Mucosa of descending colon (tissue), 3 donors: ENCODE results near the gene BLTP1. TPM values are rescaled to one million over a fixed set of nuclear protein-coding genes. Genes with fewer than 3 reads are reported as not detected.

ENCODE experiments used
- ATAC-seq: fragments of 200-7000 bp; cut with Tn5 transposase; one replicate; pipeline ENCODE4 v1.9.1; 2020; ENCODE audit warnings: mild to moderate bottlenecking, moderate library complexity
- DNase-seq, 3 donors: peaks; one replicate each; pipeline ENCODE4 v3.0.0-alpha.2; 2020
- H3K36me3 ChIP-seq: fragments of 200-600 bp; one replicate; pipeline ENCODE4 v1.8.0; 2021; ENCODE audit warnings: low read depth, mild to moderate bottlenecking
- H3K4me1 ChIP-seq: fragments of 200-600 bp; one replicate; pipeline ENCODE4 v1.8.0; 2021; ENCODE audit warnings: low read depth, mild to moderate bottlenecking
- H3K4me3 ChIP-seq: fragments of 200-600 bp; one replicate; pipeline ENCODE4 v1.8.0; 2021; ENCODE audit warnings: mild to moderate bottlenecking
- H3K9me3 ChIP-seq: fragments of 200-600 bp; one replicate; pipeline ENCODE4 v1.8.0; 2021; ENCODE audit warnings: mild to moderate bottlenecking
- CTCF ChIP-seq: fragments of 200-600 bp; IDR thresholded peaks from one replicate; pipeline ENCODE4 v1.8.0; 2022; ENCODE audit warnings: antibody characterized with exemption, mild to moderate bottlenecking
- intact Hi-C, 2 donors: fragments of 100-400 bp; cut with DNase I in 1 of 2; cut with micrococcal nuclease in 1 of 2; formaldehyde crosslinking; loops; one replicate each; pipeline versions ENCODE4 v1.11.0 to v1.11.1; 2022; cut with DNase I, micrococcal nuclease
- total RNA-seq, 3 donors: library from RNA; stranded (reverse); fragmentation: NEBNext Ultra II Directional in 2 of 3; extraction: Animal tissue kit (Norgen Biotek cat#: 25700) in 2 of 3; gene quantifications; one replicate each; pipeline versions ENCODE4 v1.2.1 to v1.2.4, GENCODE V29; 2021 to 2023
- donor health status: DM: no; HTN: no; CAD: no; lungs with moderate emphysema.
- donor health status: DM: no; HTN: no; CAD: no.
- donor health status: DM: no; HTN: yes; CAD: no.

The BLTP1 gene
- total RNA-seq, 3 donors from 2014 or later = 65.0 to 108 (median 84.7) TPM

GRCh38 chr4:122119739-122120138, 32.4 kb upstream of the BLTP1 start:
- intact Hi-C loops = no loop called here
- Histone ChIP-seq H3K36me3 (no peaks in the 10 kb centered on the region), H3K4me3 (no peak overlapping the region), H3K4me1 (no peaks in the 10 kb centered on the region), H3K9me3 (no peaks in the 10 kb centered on the region)
- TF ChIP-seq CTCF = no peak
- no peak for DNase-seq
- ATAC-seq = no peak

GRCh38 chr4:122121593-122121992, 30.5 kb upstream of the BLTP1 start:
- intact Hi-C loops = no loop called here
- DNase-seq (no peak), ATAC-seq (no peak)
- TF ChIP-seq CTCF = no peak
- Histone ChIP-seq H3K36me3 (no peaks in the 10 kb centered on the region), H3K4me1 (no peaks in the 10 kb centered on the region), H3K9me3 (no peaks in the 10 kb centered on the region), H3K4me3 (no peak overlapping the region)

GRCh38 chr4:122122083-122122482, 30.0 kb upstream of the BLTP1 start:
- Histone ChIP-seq H3K4me1 (no peaks in the 10 kb centered on the region), H3K9me3 (no peaks in the 10 kb centered on the region), H3K36me3 (no peaks in the 10 kb centered on the region), H3K4me3 (no peak overlapping the region)
- no peak for TF ChIP-seq CTCF
- ATAC-seq (no peak), DNase-seq (no peak)
- intact Hi-C loops = no loop called here

GRCh38 chr4:122129061-122129460, 23.1 kb upstream of the BLTP1 start:
- no peaks in the 10 kb centered on the region for H3K36me3 ChIP-seq
- DNase-seq (no peak), ATAC-seq (no peak)
- no peaks in the 10 kb centered on the region for H3K4me1 ChIP-seq
- TF ChIP-seq CTCF = no peak
- H3K4me3 ChIP-seq = no peak overlapping the region
- intact Hi-C loops = no loop called here
- no peaks in the 10 kb centered on the region for H3K9me3 ChIP-seq

GRCh38 chr4:122131562-122132157, 20.5 kb upstream of the BLTP1 start:
- no peak for TF ChIP-seq CTCF
- DNase-seq (no peak), ATAC-seq (no peak)
- no peaks in the 10 kb centered on the region for H3K9me3 ChIP-seq
- intact Hi-C loops = no loop called here
- no peaks in the 10 kb centered on the region for H3K4me1 ChIP-seq
- no peaks in the 10 kb centered on the region for H3K36me3 ChIP-seq
- H3K4me3 ChIP-seq = no peak overlapping the region

- no peaks in the 10 kb centered on the region for H3K9me3 ChIP-seq
- intact Hi-C loops = no loop called here
- no peak overlapping the region for H3K4me3 ChIP-seq
- no peaks in the 10 kb centered on the region for H3K4me1 ChIP-seq
- no peaks in the 10 kb centered on the region for H3K36me3 ChIP-seq
- no peak for DNase-seq
- no peak for ATAC-seq
- TF ChIP-seq CTCF = no peak
Observed at GRCh38 chr4:122132891-122133290, 19.2 kb upstream of the BLTP1 start.
